Measurements from ENCODE around the gene MEMO1.

- no peak for TF ChIP-seq CTCF (IDR thresholded peaks at IDR 0.05; ENCODE audit: low read depth, low read length)
- TF ChIP-seq, protein P1, sequence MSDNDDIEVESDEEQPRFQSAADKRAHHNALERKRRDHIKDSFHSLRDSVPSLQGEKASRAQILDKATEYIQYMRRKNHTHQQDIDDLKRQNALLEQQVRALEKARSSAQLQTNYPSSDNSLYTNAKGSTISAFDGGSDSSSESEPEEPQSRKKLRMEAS (IDR thresholded peaks at IDR 0.05; ENCODE audit: low read depth, low read length), result no peak
- TF ChIP-seq POLR2A (IDR thresholded peaks at IDR 0.05; ENCODE audit: extremely low read depth, insufficient read length), result no peak
- TF ChIP-seq MYC (IDR thresholded peaks at IDR 0.05; ENCODE audit: low read depth, low read length), result no peak
These were observed 47.9 kb downstream of the MEMO1 start for GRCh38 chr2:31962757-31963361.

Data from NB4 (cell line).